Measurements from ENCODE around the gene DGKI.

The DGKI gene

GRCh38 chr7:137879357-137880158, 32.8 kb upstream of the DGKI start:
- no peak overlapping the region for H3K4me3 ChIP-seq (ENCODE audit: low read length)
- no peak for TF ChIP-seq CTCF (conservative IDR thresholded peaks at IDR 0.05; ENCODE audit: low read length)
- DNase-seq (ENCODE audit: low read depth) = peak; percentile 65

- DNase-seq (ENCODE audit: low read depth) = peak; percentile 54
- no peak for TF ChIP-seq CTCF (conservative IDR thresholded peaks at IDR 0.05; ENCODE audit: low read length)
- no peak overlapping the region for H3K4me3 ChIP-seq (ENCODE audit: low read length)
Measured at GRCh38 chr7:137878333-137878961, 31.7 kb upstream of the DGKI start.

GRCh38 chr7:137877027-137877675, 30.4 kb upstream of the DGKI start:
- TF ChIP-seq CTCF (conservative IDR thresholded peaks at IDR 0.05; ENCODE audit: low read length) = no peak
- DNase-seq (ENCODE audit: low read depth) = no peak
- no peak overlapping the region for H3K4me3 ChIP-seq (ENCODE audit: low read length)

- no peak for DNase-seq (ENCODE audit: low read depth)
- no peak overlapping the region for H3K4me3 ChIP-seq (ENCODE audit: low read length)
- TF ChIP-seq CTCF (conservative IDR thresholded peaks at IDR 0.05; ENCODE audit: low read length) = no peak
Measured at GRCh38 chr7:137875746-137876145, 29.0 kb upstream of the DGKI start.

GRCh38 chr7:137873979-137874777, 27.4 kb upstream of the DGKI start:
- peak; percentile 98 for DNase-seq (ENCODE audit: low read depth)
- no peak for TF ChIP-seq CTCF (conservative IDR thresholded peaks at IDR 0.05; ENCODE audit: low read length)
- H3K4me3 ChIP-seq (ENCODE audit: low read length) = no peak overlapping the region

- no peak for TF ChIP-seq CTCF (conservative IDR thresholded peaks at IDR 0.05; ENCODE audit: low read length)
- DNase-seq (ENCODE audit: low read depth) = peak; percentile 88
- no peak overlapping the region for H3K4me3 ChIP-seq (ENCODE audit: low read length)
Measured at GRCh38 chr7:137873524-137873923, 26.8 kb upstream of the DGKI start.
